Measurements from ENCODE around the gene GNAO1.

GNAO1 gene

GRCh38 chr16:56263711-56264608, 72.7 kb downstream of the GNAO1 start:
- peak in 48 of 56 donors; percentile 26 to 91 (median 74) for DNase-seq

DNA sequence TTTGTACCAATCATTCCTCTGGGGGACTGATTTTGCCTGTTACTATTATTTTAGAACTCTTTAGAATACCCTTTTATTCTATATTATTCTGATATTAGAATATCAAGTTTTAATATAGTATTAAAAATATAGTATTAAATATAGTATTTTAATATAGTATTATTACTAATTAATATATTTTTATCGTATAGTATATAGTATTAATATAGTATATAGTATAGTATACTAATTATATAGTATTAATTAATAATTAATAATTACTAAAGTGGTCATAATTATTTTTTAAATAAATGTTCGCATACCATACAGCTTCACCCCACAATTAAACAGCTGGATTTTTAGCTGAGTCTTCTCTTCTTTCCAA, 73.3 kb downstream of the GNAO1 start:
- DNase-seq: no peak

DNA sequence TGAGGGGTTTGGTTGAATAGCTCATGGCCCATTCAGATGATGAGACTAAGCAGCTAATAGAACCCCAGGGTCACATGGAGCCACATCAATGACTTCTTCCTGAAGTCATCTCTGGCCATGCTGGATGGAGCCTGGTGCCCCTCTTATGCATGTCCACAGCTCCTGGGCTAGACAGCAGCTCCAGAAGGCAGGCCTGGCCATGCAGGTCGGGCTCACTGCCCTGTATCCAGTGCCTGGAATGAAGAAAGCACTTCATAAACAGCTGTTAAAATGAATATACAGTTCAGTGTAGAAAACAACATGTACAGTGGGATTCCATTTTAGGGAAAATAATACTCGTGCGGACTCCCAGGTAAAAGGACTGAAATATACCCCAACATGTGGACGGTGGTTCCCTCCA, 73.9 kb downstream of the GNAO1 start:
- DNase-seq: no peak

- no peak for DNase-seq
Measured at GRCh38 chr16:56265746-56266145, 74.5 kb downstream of the GNAO1 start.

- no peak for DNase-seq
Measured at GRCh38 chr16:56266641-56267607, 75.6 kb downstream of the GNAO1 start.

DNA sequence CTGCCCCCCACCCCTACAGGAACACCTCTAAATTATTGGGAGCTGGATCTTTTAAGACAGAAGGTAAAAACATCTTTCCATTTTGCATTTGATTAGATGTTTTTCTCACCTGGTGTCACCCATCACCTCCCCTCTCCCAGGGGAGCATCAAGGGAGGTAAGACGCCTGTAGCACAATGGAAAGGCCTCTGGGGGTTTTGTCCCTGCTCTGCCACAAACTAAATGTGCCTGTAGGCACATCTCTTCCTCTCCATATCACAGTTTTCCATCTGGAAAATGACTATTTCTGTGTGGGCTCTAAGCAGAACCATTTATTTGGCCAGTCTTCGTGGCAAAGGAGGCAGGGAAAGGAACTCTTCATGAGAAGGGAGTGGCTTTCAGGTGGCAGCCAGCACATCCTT, 76.6 kb downstream of the GNAO1 start:
- DNase-seq: no peak

DNA sequence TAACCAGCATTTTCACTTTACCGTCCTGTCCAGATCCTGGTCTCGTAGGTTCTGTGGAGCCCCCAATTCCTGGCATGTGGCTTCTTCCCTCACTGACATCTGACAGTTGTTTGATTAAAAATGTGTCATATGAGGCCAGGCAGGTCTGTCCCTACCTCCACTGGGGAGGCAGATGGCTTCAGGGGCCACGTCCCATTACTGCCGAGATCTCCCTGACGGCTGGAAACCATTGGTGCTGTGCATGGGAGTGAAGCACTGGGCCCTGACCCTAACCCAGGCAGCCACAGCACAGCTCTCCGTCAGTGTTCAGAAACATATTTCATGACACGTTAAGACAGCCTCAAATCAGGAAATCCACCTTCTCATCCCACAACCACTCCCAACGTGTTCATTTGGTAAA, 77.5 kb downstream of the GNAO1 start:
- no peak for DNase-seq

GRCh38 chr16:56269281-56269680, 78.0 kb downstream of the GNAO1 start:
- peak in 1 of 56 donors; percentile 63 for DNase-seq

- DNase-seq: peak in 30 of 56 donors; percentile 29 to 85 (median 54)
Measured at GRCh38 chr16:56269811-56270684, 78.8 kb downstream of the GNAO1 start.

GRCh38 chr16:56270828-56271227, 79.5 kb downstream of the GNAO1 start:
- DNase-seq: no peak

GRCh38 chr16:56272583-56272894, 81.2 kb downstream of the GNAO1 start:
- no peak for DNase-seq

DNA sequence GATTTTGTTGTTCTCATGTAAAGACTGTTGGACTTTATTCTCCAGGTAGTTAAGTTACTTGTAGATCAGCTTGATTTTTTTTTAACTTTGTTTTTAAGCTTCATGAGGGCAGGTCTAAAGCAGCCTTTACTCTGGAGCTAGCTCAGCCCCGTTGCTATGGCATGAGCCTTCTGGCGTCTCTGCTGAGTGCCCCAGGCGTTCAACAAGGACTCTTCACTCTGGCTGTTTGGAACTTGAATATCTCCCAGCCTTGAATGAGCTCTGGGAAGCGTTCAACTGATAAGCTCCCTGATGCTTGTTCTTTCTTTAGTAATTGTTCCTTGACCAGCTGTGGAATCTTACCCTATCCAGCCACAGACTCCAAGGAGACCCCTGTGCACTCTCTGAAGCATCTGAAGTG, 82.3 kb downstream of the GNAO1 start:
- no peak for DNase-seq

DNA sequence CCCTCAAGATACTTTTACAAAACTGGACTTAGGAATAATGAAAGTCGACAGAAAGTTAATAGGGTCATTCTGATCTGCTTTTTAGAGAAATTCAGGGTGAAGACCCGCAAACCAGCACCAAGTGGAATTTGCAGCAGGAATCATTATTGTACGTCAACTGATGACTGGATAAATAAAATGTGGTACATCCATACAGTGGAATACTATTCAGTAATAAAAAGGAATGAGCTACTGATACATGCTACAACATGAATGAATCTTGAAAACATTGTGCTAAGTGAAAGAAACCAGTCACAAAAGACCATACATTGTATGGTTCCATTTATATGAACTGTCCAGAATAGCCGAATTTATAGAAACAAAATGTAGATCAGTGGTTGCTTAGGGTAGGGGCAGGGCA, 83.1 kb downstream of the GNAO1 start:
- no peak for DNase-seq

DNA sequence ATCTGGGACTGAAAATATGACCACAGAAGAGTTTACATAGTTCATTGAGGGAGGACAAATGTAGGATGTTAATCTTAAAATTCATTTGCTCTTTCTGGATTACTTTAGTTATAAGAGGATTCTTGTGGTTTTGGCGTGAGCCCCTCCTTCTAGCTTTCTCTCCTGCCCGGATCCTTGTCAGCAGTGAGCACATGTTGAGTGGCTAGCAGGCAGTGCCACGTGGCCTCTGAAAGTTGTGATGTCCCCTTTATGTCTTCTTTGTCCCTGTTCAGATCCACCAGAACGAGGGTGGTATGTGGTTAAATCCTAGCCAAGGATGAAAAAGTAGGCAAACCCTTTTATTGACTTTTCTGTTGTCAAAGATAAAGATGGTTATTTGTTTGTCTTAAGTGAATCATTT, 83.8 kb downstream of the GNAO1 start:
- DNase-seq: no peak

DNA sequence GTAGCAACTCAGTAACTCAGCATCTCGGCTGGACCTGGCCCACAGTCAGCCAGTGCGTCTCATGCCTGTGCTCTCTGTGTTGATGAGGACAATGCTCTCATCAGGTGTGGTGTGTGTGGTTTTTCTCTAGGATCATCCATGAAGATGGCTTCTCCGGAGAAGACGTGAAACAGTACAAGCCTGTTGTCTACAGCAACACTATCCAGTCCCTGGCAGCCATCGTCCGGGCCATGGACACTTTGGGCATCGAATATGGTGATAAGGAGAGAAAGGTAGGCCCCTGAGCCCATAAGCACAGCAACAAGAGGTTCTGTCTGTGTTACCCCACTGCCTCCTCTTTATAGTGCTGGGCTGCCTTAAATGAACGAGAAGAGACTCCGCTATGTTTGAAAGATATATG, 84.5 kb downstream of the GNAO1 start:
- DNase-seq: no peak

DNA sequence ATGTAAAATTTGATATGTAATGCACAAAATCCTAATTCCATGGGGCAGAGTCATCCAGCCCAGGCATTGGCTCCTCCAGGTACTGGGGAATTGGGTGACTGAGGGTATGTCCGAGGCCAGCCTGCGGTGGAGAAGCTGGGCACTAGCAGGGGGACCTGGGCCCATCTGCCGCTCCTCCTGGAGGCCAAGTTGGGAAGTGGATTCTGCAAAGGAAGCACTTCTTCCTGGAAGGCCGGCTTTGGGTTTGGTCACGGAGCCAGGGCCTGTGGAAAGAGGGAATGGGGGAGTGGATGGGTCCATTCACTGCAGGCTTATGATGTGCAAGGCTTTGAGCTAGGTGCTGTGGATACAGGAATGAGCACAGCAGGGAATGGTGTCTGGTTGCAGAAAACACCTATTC, 85.8 kb downstream of the GNAO1 start:
- DNase-seq: no peak

- DNase-seq: no peak
Measured at GRCh38 chr16:56278196-56278855, 87.0 kb downstream of the GNAO1 start.

DNA sequence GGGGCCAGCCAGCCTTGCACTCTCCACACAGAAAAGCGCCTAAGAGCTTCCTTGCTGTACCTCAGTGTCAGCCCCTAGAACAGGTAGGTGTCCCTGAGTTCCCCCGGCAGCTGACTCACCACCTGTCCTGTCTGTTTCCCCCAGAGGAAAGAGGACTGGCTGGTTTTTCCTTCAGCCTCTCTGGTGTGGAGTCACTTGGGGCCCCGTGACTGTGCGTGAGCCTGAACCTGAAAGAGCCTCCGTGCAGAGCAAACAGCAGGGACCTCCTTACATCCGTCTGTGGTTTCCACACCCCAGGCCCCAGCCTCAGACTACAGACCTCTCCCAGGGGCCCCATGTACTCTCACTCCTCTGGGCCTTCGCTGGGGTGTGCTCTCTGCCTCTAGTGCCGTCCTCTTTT, 87.8 kb downstream of the GNAO1 start:
- no peak for DNase-seq

GRCh38 chr16:56279914-56280313, 88.6 kb downstream of the GNAO1 start:
- DNase-seq: no peak

DNA sequence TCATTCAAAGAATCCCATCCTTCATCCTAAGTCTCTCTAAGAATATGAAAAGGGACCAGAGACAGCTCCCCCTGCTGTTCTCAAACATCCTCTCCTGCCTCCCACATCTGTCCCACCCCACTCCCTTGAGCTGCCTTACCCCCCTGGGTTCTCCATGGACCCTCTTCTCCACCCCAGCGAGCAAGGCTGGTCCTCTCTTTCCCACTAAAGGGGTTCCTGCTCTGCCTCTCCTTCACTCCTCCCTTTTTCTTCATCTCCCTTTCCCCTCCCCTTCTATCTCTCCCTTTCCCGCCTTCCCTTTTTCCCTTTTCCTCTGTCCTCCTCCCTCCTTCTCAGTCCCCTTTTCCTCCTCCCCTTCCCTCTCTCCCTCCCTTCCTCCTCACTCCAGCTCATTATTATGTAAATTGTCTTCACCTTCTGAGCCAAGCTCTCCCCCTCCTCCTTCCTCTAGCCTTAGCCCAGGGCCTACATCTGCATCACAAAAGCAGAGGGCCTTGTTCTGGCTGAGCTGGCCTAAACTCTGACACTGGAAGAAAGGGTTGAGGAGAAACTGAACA, 90.0 kb downstream of the GNAO1 start:
- peak in 7 of 56 donors; percentile 35 to 62 (median 51) for DNase-seq

DNA sequence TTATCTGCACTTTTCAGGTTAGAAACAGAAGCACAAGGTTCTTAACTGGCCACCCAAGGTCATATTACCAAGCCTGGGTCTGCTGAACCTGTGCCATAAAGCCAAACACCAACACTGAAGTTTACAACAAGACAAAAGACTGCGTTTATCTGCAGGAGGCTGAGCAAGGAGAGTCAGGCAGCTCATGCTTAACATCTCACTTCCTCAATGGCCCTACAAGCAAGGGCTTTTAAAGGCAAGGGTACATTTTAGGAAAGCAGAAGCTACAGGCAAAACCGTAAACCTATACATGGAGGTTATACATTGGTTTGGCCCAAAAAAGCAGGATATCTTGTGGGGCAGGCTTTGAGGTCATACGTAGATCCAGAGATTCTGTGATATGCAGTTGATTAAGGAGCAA, 91.2 kb downstream of the GNAO1 start:
- no peak for DNase-seq
